MCF 10A (cell line): ENCODE measurements around the gene HTR1D. TPM values are rescaled to one million over a fixed set of nuclear protein-coding genes. Genes with fewer than 3 reads are reported as not detected.
A peak's percentile ranks its signal among the peaks of the same experiment; 100 is the strongest.

Experiments
- BruUV-seq: library from RNA; stranded (reverse); fragments of 400-500 nt; replicated peaks from 2 replicates; lab custom pipeline; 2021; lab: Mats Ljungman, UMichigan
- CTCF ChIA-PET: fragments of 300-600 bp; sonication (Branson Sonifier 250); formaldehyde crosslinking; extraction: SDS; loops from one replicate; lab custom pipeline; 2021; ENCODE audit warnings: antibody characterized with exemption, inconsistent platforms; lab: Yijun Ruan, JAX
- POLR2A ChIA-PET: fragments of 300-600, 350-650 bp; sonication (Branson Sonifier 250); formaldehyde crosslinking; extraction: SDS; loops from one replicate; lab custom pipeline; 2020; ENCODE audit warnings: antibody characterized with exemption, inconsistent platforms; lab: Yijun Ruan, JAX
- DNase-seq: peaks from one replicate; pipeline ENCODE4 v3.0.0-alpha.2; 2018; ENCODE audit not compliant: unreplicated experiment
- H3K27ac Mint-ChIP-seq: one replicate; pipeline ENCODE4 v1.8.0; 2022; ENCODE audit warnings: mild to moderate bottlenecking, low read depth, mixed read lengths; ENCODE audit not compliant: unreplicated experiment
- H3K27me3 Mint-ChIP-seq: one replicate; pipeline ENCODE4 v1.8.0; 2022; ENCODE audit warnings: mixed read lengths; ENCODE audit not compliant: insufficient read depth, unreplicated experiment
- H3K36me3 Mint-ChIP-seq: one replicate; pipeline ENCODE4 v1.8.0; 2022; ENCODE audit warnings: mild to moderate bottlenecking, moderate library complexity, mixed read lengths; ENCODE audit not compliant: insufficient read depth, unreplicated experiment
- H3K4me1 Mint-ChIP-seq: one replicate; pipeline ENCODE4 v1.8.0; 2022; ENCODE audit warnings: mixed read lengths; ENCODE audit not compliant: insufficient read depth, unreplicated experiment
- H3K4me3 Mint-ChIP-seq: one replicate; pipeline ENCODE4 v1.8.0; 2022; ENCODE audit warnings: mild to moderate bottlenecking, moderate library complexity, mixed read lengths; ENCODE audit not compliant: unreplicated experiment
- H3K9me3 Mint-ChIP-seq: one replicate; pipeline ENCODE4 v1.8.0; 2022; ENCODE audit warnings: mixed read lengths; ENCODE audit not compliant: unreplicated experiment
- intact Hi-C: fragments of 100-400 bp; cut with micrococcal nuclease; formaldehyde crosslinking; loops from 2 replicates; pipeline ENCODE4 v1.14.1; 2022
- total RNA-seq: library from RNA; stranded (reverse); gene quantifications from 2 replicates; pipeline ENCODE4 v1.2.3, GENCODE V29; 2022
- TF ChIP-seq, protein P1 (sequence below): fragments of 200-600 bp; IDR thresholded peaks from one replicate; pipeline ENCODE4 v1.8.0; 2022; ENCODE audit warnings: antibody characterized with exemption, mild to moderate bottlenecking; ENCODE audit not compliant: unreplicated experiment

The HTR1D gene
- total RNA-seq, 1 experiment from 2014 or later: 0.35 TPM

GRCh38 chr1:23168445-23169194 is 48.7 kb downstream of the HTR1D start, which contains the start of gene LUZP1:
LUZP1 (minus strand) TSS chr1:23168856.
- peak; percentile 90 for DNase-seq
- BruUV-seq: no TSS peak
- Mint-ChIP-seq H3K27me3 (no peaks in the 10 kb centered on the region), H3K9me3 (no peaks in the 10 kb centered on the region), H3K4me3 (peak within 1 kb of the TSS; percentile 89), H3K4me1 (peaks cover 26% of the 10 kb centered on the region), H3K36me3 (peaks cover 15% of the 10 kb centered on the region), H3K27ac (peak within 1 kb of the TSS; percentile 89)
- ChIA-PET POLR2A (interaction anchor here (0.6 to 8.3 kb wide), 29 partner anchors 8 to 235 kb away, joined by 3 to 154 read pairs (median 6); partner anchors contain the start of genes HNRNPR, KDM1A and ZNF436), CTCF (interaction anchor here (0.6 to 9.0 kb wide), 4 partner anchors 16 to 253 kb away, joined by 3 to 65 read pairs (median 4); no protein-coding TSS in a partner anchor)
- TF ChIP-seq, protein P1, sequence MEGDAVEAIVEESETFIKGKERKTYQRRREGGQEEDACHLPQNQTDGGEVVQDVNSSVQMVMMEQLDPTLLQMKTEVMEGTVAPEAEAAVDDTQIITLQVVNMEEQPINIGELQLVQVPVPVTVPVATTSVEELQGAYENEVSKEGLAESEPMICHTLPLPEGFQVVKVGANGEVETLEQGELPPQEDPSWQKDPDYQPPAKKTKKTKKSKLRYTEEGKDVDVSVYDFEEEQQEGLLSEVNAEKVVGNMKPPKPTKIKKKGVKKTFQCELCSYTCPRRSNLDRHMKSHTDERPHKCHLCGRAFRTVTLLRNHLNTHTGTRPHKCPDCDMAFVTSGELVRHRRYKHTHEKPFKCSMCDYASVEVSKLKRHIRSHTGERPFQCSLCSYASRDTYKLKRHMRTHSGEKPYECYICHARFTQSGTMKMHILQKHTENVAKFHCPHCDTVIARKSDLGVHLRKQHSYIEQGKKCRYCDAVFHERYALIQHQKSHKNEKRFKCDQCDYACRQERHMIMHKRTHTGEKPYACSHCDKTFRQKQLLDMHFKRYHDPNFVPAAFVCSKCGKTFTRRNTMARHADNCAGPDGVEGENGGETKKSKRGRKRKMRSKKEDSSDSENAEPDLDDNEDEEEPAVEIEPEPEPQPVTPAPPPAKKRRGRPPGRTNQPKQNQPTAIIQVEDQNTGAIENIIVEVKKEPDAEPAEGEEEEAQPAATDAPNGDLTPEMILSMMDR: no peak
- intact Hi-C loops: no loop called here

- no peaks in the 10 kb centered on the region for H3K9me3 Mint-ChIP-seq
- no TSS peak for BruUV-seq
- H3K36me3 Mint-ChIP-seq: peaks cover 15% of the 10 kb centered on the region
- peak overlapping the region; percentile 89 for H3K27ac Mint-ChIP-seq
- H3K27me3 Mint-ChIP-seq: no peaks in the 10 kb centered on the region
- CTCF ChIA-PET: interaction anchor here (0.7 to 9.0 kb wide), 3 partner anchors 16 to 69 kb away, joined by 3 to 65 read pairs (median 10); no protein-coding TSS in a partner anchor
- H3K4me3 Mint-ChIP-seq: peak overlapping the region; percentile 89
- TF ChIP-seq, protein P1: no peak
- H3K4me1 Mint-ChIP-seq: peaks cover 30% of the 10 kb centered on the region
- DNase-seq: no peak
- intact Hi-C loops: no loop called here
- POLR2A ChIA-PET: interaction anchor here (0.6 to 8.3 kb wide), 22 partner anchors 10 to 391 kb away, joined by 3 to 154 read pairs (median 6); partner anchors contain the start of genes HNRNPR, KDM1A and ZNF436
Observed at GRCh38 chr1:23168079-23168444, 49.2 kb downstream of the HTR1D start.

GRCh38 chr1:23167353-23168078 is 49.8 kb downstream of the HTR1D start:
- intact Hi-C loops: loop anchor here (1.0 kb wide), 1 partner anchor 69 kb away; no protein-coding TSS in a partner anchor
- TF ChIP-seq, protein P1: no peak
- Mint-ChIP-seq H3K27ac (peak overlapping the region; percentile 89), H3K4me1 (peaks cover 30% of the 10 kb centered on the region), H3K4me3 (peak overlapping the region; percentile 89), H3K9me3 (no peaks in the 10 kb centered on the region), H3K36me3 (peaks cover 15% of the 10 kb centered on the region), H3K27me3 (no peaks in the 10 kb centered on the region)
- no TSS peak for BruUV-seq
- ChIA-PET POLR2A (interaction anchor here (0.6 to 8.3 kb wide), 21 partner anchors 11 to 391 kb away, joined by 3 to 154 read pairs (median 5); partner anchors contain the start of gene KDM1A), CTCF (interaction anchor here (0.7 to 1.3 kb wide), 2 partner anchors 17 to 68 kb away, joined by 3 to 10 read pairs; no protein-coding TSS in a partner anchor)
- DNase-seq: peak; percentile 80
